ENCODE results near the gene SCAPER. TPM values are rescaled to one million over a fixed set of nuclear protein-coding genes. Genes with fewer than 3 reads are reported as not detected.

The SCAPER gene
- total RNA-seq, 1 experiment from 2014 or later, result 7.4 TPM

DNA sequence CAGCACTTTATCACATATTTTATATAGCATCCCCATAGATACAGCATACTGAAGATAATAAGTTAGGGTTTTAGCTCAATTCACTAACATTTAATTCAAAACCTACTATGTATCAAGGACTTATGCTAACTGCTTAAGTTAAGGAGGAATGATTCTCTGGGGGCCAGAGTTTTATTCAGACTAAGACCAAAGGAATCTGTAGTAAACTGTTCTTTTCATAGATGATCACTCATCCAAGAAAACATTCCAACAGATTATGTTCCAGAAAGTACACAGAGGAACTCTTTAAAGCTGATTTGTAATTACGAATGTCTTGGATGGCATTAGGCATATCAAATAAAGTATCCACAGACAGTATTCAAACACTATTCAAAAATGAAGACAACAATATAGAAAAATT, 226.4 kb downstream of the SCAPER start:
- H2AFZ ChIP-seq (ENCODE audit: low read length), result no peak overlapping the region
- no CpG with 5 or more reads among the region's 1 CpG for WGBS (ENCODE audit: extremely low coverage, insufficient read length, low lambda C conversion rate)
- no peak overlapping the region for H3K9ac ChIP-seq (ENCODE audit: extremely low read depth, insufficient read length, low read length)
- no peaks in the 10 kb centered on the region for H3K79me2 ChIP-seq (ENCODE audit: insufficient read depth, low read length)
- no peak overlapping the region for H3K14ac ChIP-seq (ENCODE audit: insufficient read depth, low read length)
- no peak overlapping the region for H4K91ac ChIP-seq (ENCODE audit: insufficient read length, low read depth, low read length)
- no peak overlapping the region for H4K8ac ChIP-seq (replicated peaks; ENCODE audit: insufficient read length, low read depth, low read length)
- H3K27me3 Mint-ChIP-seq (ENCODE audit: low read depth), result no peaks in the 10 kb centered on the region; the same call in 1 of the 2 replicates
- no peak overlapping the region for H3K23ac ChIP-seq (ENCODE audit: insufficient read length, low read depth, low read length)
- H4K5ac ChIP-seq (ENCODE audit: insufficient read length, low read depth, low read length), result no peak overlapping the region
- H2BK5ac ChIP-seq (ENCODE audit: insufficient read length, low read length), result no peak overlapping the region
- H3K79me1 ChIP-seq (ENCODE audit: insufficient read depth, low read depth, low read length, poor library complexity, severe bottlenecking), result no peaks in the 10 kb centered on the region
- H2BK15ac ChIP-seq (ENCODE audit: low read depth, low read length), result no peak overlapping the region
- DNase-seq, result no peak
- no peak overlapping the region for H3K4me3 Mint-ChIP-seq
- no peak overlapping the region for H3K27ac Mint-ChIP-seq
- no peak overlapping the region for H3K27ac ChIP-seq (ENCODE audit: insufficient read length, low read depth, low read length)
- no peak overlapping the region for H3K56ac ChIP-seq (ENCODE audit: insufficient read length, low read depth, low read length)
- H3K9me3 Mint-ChIP-seq, result no peaks in the 10 kb centered on the region
- H2BK12ac ChIP-seq (ENCODE audit: insufficient read length, low read depth, low read length), result no peak overlapping the region
- no peak overlapping the region for H3T11ph ChIP-seq (ENCODE audit: low read length)
- H2AK5ac ChIP-seq (ENCODE audit: insufficient read length, low read length), result no peak overlapping the region
- H2BK120ac ChIP-seq (ENCODE audit: low read depth, low read length, poor library complexity, severe bottlenecking), result no peak overlapping the region
- no peaks in the 10 kb centered on the region for H3K27me3 ChIP-seq (ENCODE audit: insufficient read depth, low read length)
- TF ChIP-seq, protein P1, sequence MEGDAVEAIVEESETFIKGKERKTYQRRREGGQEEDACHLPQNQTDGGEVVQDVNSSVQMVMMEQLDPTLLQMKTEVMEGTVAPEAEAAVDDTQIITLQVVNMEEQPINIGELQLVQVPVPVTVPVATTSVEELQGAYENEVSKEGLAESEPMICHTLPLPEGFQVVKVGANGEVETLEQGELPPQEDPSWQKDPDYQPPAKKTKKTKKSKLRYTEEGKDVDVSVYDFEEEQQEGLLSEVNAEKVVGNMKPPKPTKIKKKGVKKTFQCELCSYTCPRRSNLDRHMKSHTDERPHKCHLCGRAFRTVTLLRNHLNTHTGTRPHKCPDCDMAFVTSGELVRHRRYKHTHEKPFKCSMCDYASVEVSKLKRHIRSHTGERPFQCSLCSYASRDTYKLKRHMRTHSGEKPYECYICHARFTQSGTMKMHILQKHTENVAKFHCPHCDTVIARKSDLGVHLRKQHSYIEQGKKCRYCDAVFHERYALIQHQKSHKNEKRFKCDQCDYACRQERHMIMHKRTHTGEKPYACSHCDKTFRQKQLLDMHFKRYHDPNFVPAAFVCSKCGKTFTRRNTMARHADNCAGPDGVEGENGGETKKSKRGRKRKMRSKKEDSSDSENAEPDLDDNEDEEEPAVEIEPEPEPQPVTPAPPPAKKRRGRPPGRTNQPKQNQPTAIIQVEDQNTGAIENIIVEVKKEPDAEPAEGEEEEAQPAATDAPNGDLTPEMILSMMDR (conservative IDR thresholded peaks at IDR 0.05), result no peak
- H3K23me2 ChIP-seq (ENCODE audit: insufficient read length, low read depth, low read length, poor library complexity, severe bottlenecking), result no peaks in the 10 kb centered on the region
- H4K20me1 ChIP-seq (ENCODE audit: control insufficient read depth, insufficient read depth, insufficient read length), result no peaks in the 10 kb centered on the region
- no peaks in the 10 kb centered on the region for H3K4me1 ChIP-seq (ENCODE audit: insufficient read depth, low read length)
- no peak overlapping the region for H2BK20ac ChIP-seq (ENCODE audit: low read depth, low read length, poor library complexity, severe bottlenecking)
- no peak overlapping the region for H3K4ac ChIP-seq (ENCODE audit: low read depth, low read length)
- H3K4me2 ChIP-seq (ENCODE audit: insufficient read depth, insufficient read length, low read length), result no peak overlapping the region
- no peaks in the 10 kb centered on the region for H3K4me1 Mint-ChIP-seq
- no peaks in the 10 kb centered on the region for H3K9me3 ChIP-seq (ENCODE audit: control insufficient read depth, low read depth, low read length)
- no peak overlapping the region for H3K18ac ChIP-seq (ENCODE audit: insufficient read length, low read depth, low read length)
- no peaks in the 10 kb centered on the region; a peak in 1 of 7 replicates for H3K36me3 Mint-ChIP-seq (ENCODE audit: insufficient read depth in 1 of 3, low read depth in 3 of 3)

All from H9 (cell line).